Hematopoietic multipotent progenitor cell treated with erythropoietin and hydrocortisone succinate and interleukin-3 and kit ligand, for 8 days (in vitro differentiated cells): ENCODE results near the gene DST.
A peak's percentile ranks its signal among the peaks of the same experiment; 100 is the strongest.
"Not testable (repeated sequence)": the region's sequence is repeated elsewhere in the genome, so short reads cannot be mapped to it uniquely, and the experiment has no call there.

ENCODE experiments used
- DNase-seq: peaks from one replicate; pipeline ENCODE4 v3.0.0-alpha.2; 2015

DST gene

DNA sequence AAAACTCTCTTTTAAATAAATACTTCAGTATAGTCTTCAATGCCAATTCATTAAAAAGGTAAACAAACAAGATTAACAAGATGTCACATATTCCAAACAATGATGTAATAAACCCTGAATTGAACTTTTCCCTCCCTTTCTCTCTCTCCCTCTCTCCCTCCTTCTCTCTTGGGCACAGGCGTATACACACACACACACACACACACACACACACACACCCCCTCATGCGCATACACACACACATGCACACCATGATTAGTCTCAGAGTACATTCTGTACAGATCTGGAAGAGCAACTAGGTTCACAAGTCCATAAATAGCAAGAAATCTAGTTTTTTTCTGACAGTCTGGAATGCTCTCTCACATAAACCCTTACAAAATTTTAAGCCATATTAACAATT is 128.3 kb downstream of the DST start:
- no peak for DNase-seq

- DNase-seq: no peak
Observed at GRCh38 chr6:56513631-56514030, 129.1 kb downstream of the DST start.

DNA sequence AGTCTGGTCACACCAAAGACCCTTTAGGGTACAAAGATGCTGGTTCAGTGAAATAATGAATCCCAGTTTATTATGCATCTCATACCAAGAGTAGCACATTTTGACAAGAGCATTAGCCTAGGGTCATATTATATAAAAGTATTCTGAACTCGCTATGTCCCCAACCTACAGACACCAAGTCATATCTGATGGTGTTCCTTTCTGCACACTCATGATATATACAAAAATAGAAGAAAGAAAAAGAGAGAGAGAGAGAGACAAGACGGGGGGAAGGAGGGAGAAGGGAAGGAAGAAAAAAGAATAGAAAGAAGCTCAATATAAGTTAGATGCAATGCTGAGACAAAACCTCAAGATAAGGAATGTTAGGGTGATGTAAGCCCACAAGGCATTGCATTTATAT is 131.1 kb downstream of the DST start:
- DNase-seq: no peak

DNA sequence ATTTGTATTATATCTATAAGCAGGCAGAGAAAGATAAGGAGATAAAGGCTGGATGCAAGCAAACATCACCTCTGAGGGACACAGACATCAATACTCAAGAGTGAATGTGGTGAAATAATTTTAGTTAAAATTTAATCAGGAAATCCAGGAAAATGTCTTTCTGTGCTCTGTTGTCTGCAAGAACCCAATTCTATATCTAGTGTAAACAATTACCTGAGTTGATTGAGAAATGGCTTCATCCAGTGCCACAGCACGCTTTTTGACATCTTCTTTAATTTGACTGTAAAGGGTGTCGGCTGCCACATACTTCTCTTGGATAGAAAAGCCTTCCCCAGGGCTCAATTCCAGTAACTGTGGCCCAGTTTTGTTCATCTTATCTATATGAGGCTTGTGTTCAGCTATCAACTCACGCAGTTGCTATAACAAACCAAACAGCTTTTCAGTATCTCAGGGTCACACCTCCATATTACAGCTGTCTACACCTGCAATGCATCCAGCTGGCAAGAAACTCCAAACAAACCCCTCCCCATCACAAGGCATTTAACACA is 131.6 kb downstream of the DST start:
- peak; percentile 90 for DNase-seq

DNA sequence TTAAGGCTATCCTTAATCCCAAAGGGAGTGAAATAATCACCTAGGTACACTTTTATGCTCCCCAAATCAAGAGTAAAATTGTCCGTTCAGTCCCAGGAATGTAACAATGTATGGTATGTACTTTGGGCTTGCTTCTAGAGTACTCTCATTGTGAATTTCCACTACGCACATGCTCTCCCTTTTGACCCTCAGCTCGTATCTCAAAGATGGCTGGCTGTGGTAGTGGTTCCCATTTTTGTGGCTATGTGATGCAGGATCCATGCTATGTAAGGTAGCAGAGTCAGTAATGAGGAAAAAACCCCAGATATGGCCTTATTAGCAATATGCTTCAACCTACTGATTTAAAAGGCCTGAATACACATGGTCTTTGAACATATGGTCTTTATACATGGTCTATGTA is 133.7 kb downstream of the DST start:
- no peak for DNase-seq

GRCh38 chr6:56507517-56507916 is 135.2 kb downstream of the DST start:
- DNase-seq: peak; percentile 42

DNA sequence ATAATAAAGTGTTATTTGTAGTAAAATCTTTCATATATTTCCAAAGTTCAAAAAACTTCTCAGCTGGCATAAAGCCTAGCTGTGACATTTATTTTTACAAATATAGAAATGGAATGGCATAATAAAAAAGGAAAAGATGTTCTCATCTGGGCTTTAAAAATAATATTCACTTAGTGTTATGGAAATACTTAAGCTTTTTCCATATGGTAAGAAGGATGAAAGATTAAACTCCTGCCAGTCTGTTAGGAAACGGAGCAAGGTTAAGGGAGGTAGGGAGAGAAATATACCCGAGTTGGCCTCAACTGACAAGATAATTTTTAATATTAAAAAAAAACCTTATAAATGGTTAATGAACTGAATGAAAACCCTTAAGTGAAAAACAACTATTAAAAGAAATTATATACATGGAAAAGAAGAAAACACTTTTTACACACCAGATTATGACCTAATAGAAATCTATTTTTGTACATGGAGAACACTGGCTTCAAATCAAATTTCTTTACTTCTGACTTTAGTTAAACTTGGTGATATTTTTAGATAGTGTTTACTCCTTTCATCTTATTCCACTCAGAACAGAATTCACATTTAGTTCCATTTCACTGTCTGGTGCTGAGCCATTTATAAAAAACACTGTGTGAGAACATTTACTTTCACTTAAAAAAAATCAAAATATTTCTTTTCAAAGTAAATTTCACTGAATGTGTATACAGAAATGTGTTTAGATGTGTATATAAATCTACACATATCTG is 137.0 kb downstream of the DST start:
- DNase-seq: no peak

- DNase-seq: no peak
Observed at GRCh38 chr6:56501993-56502392, 140.7 kb downstream of the DST start.

- no peak for DNase-seq
Observed at GRCh38 chr6:56499095-56499494, 143.6 kb downstream of the DST start.

- no peak for DNase-seq
Observed at GRCh38 chr6:56497691-56498090, 145.0 kb downstream of the DST start.

GRCh38 chr6:56497240-56497639 is 145.4 kb downstream of the DST start:
- DNase-seq: no peak

GRCh38 chr6:56496650-56497049 is 146.0 kb downstream of the DST start:
- not testable (repeated sequence) for DNase-seq

DNA sequence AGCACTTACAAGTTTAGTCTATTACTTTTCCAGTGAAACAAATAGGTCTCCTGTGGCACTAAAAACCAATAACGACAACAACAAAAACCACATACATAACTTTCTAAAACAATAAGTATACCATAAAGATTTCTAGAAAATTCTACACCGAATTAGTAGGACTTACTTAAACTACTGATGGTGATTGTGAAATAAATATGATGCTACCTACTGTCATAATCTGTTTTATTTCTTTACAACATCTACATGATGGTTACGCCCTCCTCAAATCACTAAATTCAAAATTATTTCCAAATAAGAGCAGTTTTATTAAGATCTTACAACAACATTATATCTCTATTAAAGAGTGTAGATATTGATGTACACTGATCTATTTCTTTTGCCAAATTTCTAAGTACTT is 147.0 kb downstream of the DST start:
- DNase-seq: no peak

- peak; percentile 36 for DNase-seq
Observed at GRCh38 chr6:56491606-56492328, 150.9 kb downstream of the DST start.

DNA sequence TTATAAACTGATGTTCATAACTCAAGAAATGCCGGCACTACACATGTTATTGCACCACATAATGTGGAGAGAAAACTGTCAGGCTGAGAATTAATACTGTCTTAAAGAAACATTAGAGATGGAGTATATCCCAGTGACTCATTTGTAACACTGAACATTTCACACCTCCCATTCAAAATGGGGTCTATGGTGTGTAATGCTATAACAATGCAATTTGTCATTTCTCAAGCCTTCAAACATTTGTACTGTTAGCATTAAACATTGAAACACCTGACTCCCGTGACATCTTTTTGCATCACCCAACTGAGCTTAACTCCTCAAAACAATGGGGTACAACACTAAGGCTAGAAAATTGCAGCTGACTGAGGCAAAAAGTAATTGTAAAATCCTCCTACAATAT is 151.7 kb downstream of the DST start:
- DNase-seq: no peak

DNA sequence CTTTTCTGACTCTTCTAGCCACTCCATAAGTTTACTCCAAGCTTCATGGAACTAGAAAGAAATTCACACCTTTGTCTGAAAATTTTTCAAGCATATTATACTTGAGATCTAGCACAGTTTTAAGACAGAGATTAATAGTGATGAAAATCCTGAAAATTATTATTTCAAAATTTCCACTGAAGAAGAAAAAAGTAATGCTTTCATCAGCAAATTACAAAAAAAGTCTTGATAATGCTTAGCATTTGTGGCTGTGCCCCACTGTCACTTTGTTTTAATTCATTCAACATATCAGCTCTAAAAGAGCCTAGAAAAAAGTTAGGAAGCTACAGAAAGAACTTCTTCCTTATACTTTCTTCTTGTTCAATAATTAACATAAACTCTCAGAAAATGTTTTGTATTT is 153.1 kb downstream of the DST start:
- DNase-seq: no peak

DNA sequence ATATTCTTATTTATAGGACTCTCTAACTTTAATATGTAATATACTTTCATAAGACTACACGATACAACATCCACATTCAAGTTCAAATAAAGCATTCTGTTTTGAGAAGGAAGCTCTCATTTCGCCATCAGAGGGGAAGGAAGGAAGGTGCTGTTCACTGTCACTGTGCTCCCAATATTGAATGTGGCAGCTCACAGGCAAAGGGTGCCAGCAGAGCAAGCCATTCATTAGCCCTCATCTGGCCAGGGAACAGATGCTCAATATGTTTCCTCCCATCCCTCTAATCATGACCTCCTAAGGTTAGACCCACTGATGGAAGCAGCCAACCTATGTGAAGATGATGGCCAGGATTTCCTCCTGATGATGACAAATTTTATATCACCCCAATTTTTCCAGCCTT is 154.4 kb downstream of the DST start:
- DNase-seq: no peak

DNA sequence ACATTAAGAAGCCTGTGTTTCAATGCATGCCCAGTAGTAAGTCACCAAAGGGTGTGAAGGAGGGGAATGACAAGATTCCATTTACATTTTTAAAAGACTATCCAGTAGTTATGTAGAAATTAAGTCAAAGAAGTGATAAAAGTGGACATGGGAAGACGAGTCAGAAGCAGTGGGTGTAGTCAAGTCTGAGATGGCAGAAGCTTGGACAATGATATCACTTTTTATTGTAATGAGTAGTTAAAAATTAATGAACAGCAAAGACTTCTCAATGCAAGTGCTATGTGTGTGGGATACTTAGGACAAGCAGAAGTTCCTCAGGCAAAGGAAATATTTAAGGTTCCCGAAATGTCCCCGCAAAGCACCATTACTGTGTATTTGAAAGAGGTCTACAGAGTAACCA is 156.0 kb downstream of the DST start:
- no peak for DNase-seq

DNA sequence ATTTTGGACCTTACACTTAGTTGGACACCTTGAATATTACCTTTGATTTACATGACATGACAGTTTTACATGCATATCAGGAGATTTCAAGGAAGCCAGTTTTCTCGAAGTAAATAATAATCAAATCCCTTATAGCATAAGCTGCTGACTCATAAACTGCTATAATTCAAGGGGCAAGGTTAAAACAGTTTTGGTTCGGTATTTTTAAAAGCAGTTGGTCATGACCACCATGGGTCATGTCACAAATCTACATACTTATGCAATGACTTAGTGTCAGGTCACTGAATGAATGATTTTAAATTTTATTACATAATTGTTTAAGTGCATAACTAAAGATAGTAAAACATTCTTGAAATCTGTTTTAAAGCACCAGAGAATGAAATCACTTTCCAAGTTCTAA is 158.0 kb downstream of the DST start:
- DNase-seq: no peak

DNA sequence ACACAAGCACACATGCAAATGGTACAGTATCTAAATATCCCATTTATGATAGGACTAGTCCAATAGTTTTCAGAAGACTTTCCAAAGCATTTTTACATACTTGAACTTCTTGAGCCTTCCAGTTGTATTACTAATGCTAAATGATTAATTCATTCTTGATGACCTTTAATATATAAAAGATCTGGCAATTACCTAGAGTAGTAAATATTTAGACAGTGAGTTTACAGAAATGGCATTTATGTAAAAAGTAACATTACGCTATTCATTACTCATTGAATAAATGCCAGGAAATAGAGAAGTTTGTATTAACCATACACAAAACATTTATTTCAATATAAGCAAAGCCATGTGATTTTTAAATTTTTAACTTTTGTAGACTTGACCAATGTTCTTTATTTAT is 158.8 kb downstream of the DST start:
- no peak for DNase-seq

GRCh38 chr6:56482525-56482924 is 160.2 kb downstream of the DST start:
- no peak for DNase-seq

GRCh38 chr6:56481957-56482356 is 160.7 kb downstream of the DST start:
- no peak for DNase-seq

DNA sequence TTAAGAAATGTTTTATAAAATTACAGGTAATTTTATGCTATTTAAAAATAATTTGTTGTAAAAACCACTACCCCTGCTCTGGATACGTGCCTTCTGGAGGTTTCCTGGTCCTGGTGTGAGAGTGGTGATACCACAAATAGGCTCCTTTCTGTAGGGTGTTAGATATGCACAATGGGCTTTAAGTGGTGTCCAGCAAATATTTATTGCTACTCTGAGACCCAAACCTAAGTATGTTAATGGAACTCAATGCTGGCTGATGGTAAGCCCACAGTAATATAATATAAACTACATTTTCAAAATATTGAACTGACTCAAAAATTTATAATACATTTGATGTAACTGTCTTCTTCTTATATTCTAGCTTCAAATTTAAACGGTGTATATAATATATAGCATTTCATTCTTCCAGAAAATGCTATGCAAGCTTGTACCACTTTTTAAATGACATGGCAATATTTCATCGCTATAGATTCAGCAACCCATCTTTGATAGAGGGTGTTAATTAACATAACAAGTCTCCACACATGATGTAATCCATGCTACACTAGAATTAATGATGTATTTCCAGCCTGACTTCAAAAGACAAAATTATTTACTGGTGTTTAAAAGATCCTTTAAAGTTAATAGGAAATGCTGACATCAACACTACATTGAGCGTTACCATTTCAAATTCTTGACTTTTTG is 161.9 kb downstream of the DST start:
- no peak for DNase-seq

DNA sequence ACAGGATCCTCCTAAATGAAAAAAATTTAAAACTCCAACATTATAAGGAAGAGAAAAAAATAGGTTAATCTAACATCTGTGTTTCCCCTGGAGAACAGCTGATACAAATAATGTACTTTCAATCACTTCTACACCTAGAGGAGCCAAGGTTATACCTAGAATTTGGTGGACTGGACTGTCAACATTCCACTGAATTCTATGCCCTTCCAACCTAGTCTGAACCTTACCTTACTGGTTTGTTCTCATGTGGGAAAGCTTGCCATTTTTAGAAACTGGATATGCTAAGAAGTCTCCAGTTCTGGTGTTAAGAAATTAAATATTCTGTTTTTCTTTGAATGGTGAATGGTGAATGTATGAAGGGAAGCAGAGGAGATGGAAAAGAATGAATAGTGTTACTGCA is 162.4 kb downstream of the DST start:
- no peak for DNase-seq
